Psoas muscle (tissue), 8 donors: Measurements from ENCODE around the gene KCNH2. TPM values are rescaled to one million over a fixed set of nuclear protein-coding genes. Genes with fewer than 3 reads are reported as not detected.

Experiments used
- ATAC-seq, 4 donors: fragments of 200-7000 bp; cut with Tn5 transposase; one replicate each; pipeline ENCODE4 v1.9.1; 2020; ENCODE audit warnings: moderate library complexity in 3 of 4, mild to moderate bottlenecking in 2 of 4
- DNase-seq, 2 donors: peaks; one replicate each; pipeline ENCODE4 v3.0.0-alpha.2; 2020
- H3K27ac ChIP-seq: fragments of 200-600 bp; one replicate; pipeline ENCODE4 v1.8.0; 2022
- H3K27me3 ChIP-seq, 3 donors: fragments of 200-600 bp in 1 of 3; one replicate each; pipeline versions ENCODE4 v1.6.1 to v1.8.0; 2013 to 2022; ENCODE audit warnings: low read length in 2 of 3, mild to moderate bottlenecking in 2 of 3, moderate library complexity in 1 of 3; ENCODE audit not compliant: insufficient read depth in 3 of 3
- H3K36me3 ChIP-seq, 2 donors: fragments of 200-600 bp in 1 of 2; one replicate each; pipeline versions ENCODE4 v1.6.1 to v1.8.0; 2013 to 2022; ENCODE audit warnings: low read depth in 1 of 2, mild to moderate bottlenecking in 1 of 2, moderate library complexity in 1 of 2; ENCODE audit not compliant: insufficient read depth in 1 of 2
- H3K4me1 ChIP-seq: fragments of 200-600 bp; one replicate; pipeline ENCODE4 v1.8.0; 2022
- H3K4me3 ChIP-seq: fragments of 200-600 bp; one replicate; pipeline ENCODE4 v1.8.0; 2022; ENCODE audit warnings: mild to moderate bottlenecking
- H3K9me3 ChIP-seq: fragments of 200-600 bp; one replicate; pipeline ENCODE4 v1.8.0; 2022
- WGBS, 3 donors: extraction: QIAGEN DNeasy Blood & Tissue Kit; methylation state at CpG; one replicate each; pipeline versions ENCODE4 v1.1.6 to v1.1.7; 2013; 5-methylcytosine and 5-hydroxymethylcytosine counted together
- intact Hi-C, 2 donors: fragments of 100-400 bp; cut with DNase I; formaldehyde crosslinking; loops; one replicate each; pipeline versions ENCODE4 v1.11.0 to v1.14.2; 2022
- polyA plus RNA-seq, 3 donors: library from polyadenylated mRNA; stranded (reverse); fragments of 200-250 nt; gene quantifications; one replicate each; pipeline ENCODE4 v1.2.3, GENCODE V29; 2013
- total RNA-seq, 4 donors: library from RNA; stranded (reverse); fragmentation: NEBNext Ultra II Directional in 2 of 4; extraction: Animal tissue kit (Norgen Biotek cat#: 25700) in 2 of 4; gene quantifications; one replicate each; pipeline versions ENCODE4 v1.2.1 to v1.2.4, GENCODE V29; 2021 to 2023
- TF ChIP-seq, protein P1 (sequence below): fragments of 200-600 bp; IDR thresholded peaks from one replicate; pipeline ENCODE4 v1.8.0; 2022; ENCODE audit warnings: antibody characterized with exemption
- donor health status: healthy with polysubstance abuse.
- donor health status: DM: no; HTN: no; CAD: no; lungs with moderate emphysema.
- donor health status: Bipolar disorder and iron deficiency.
- donor health status: healthy.
- donor health status: DM: yes; HTN: yes; CAD: no.
- donor health status: DM: no; HTN: no; CAD: no.
- donor health status: DM: no; HTN: no; CAD: no.
- donor health status: DM: yes; HTN: yes; CAD: no.

KCNH2 gene
- total and polyA plus RNA-seq, 7 donors, result 0.18 to 0.48 (median 0.22) TPM

DNA sequence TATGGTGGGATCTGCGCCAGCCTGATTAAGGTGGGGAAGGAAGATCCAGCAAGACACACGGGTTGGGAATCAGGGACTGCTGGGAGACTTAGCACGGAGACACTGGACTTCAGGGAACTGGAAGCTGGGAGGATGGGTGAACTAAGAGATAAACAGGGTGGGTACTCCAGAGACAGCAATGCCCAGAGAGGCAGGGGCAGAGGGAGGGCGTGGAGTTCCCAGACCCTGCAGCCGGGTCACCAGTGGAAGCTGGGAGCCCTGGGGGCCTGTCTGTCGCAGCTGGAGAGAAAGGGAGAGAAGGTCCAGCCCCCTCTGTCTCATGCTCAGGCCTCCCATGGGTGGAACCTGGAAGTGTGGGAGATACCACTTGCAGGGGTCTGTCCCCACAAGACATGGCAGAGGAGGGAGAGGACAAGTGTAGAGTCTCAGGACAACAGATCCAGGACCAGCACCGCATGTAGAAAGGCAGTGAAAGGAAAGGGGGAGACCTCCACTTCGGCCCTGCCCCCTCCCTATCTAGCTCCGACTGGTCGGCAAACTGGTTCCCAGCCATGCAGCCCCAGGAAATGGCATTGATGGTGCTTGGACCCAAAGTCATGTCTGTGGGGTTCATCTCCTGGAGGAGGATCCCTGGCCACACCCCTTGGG lies 81.4 kb downstream of the KCNH2 start:
- DNase-seq, result no peak
- TF ChIP-seq, protein P1, sequence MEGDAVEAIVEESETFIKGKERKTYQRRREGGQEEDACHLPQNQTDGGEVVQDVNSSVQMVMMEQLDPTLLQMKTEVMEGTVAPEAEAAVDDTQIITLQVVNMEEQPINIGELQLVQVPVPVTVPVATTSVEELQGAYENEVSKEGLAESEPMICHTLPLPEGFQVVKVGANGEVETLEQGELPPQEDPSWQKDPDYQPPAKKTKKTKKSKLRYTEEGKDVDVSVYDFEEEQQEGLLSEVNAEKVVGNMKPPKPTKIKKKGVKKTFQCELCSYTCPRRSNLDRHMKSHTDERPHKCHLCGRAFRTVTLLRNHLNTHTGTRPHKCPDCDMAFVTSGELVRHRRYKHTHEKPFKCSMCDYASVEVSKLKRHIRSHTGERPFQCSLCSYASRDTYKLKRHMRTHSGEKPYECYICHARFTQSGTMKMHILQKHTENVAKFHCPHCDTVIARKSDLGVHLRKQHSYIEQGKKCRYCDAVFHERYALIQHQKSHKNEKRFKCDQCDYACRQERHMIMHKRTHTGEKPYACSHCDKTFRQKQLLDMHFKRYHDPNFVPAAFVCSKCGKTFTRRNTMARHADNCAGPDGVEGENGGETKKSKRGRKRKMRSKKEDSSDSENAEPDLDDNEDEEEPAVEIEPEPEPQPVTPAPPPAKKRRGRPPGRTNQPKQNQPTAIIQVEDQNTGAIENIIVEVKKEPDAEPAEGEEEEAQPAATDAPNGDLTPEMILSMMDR, result no peak
- peaks cover 0 to 54% (median 8%) of the 10 kb centered on the region in 3 donors for H3K27me3 ChIP-seq
- intact Hi-C loops, result loop anchor here (1.0 to 5.0 kb wide), 2 partner anchors 215 to 216 kb away; no protein-coding TSS in a partner anchor
- WGBS, 3 donors, result 60 to 66% (median 60%) methylated on average over 10 of the region's 10 CpGs
- no peaks in the 10 kb centered on the region for H3K9me3 ChIP-seq
- no peaks in the 10 kb centered on the region for H3K36me3 ChIP-seq
- no peaks in the 10 kb centered on the region for H3K4me1 ChIP-seq
- H3K27ac ChIP-seq, result no peak overlapping the region
- no peak overlapping the region for H3K4me3 ChIP-seq
- no peak for ATAC-seq

DNA sequence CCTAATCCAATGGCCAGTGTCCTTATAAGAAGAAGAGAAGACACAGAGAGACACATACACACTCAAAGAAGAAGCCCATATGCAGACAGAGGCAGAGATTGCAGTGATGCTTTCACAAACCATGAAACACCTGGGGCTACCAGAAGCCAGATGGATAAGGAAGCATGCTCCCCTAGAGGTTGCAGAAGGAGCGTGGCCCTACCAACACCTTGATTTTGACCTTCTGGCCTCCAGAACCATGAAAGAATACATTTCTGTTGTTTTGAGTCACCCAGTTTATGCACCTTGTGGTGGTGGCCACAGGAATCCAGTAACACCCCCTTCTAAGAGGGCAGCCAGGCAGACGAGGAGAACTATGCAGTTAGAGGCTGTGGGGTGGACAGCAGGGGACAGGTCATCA lies 82.3 kb downstream of the KCNH2 start:
- peaks cover 0 to 48% (median 8%) of the 10 kb centered on the region in 3 donors for H3K27me3 ChIP-seq
- DNase-seq (no peak), ATAC-seq (no peak)
- 60 to 67% (median 65%) methylated on average over 2 of the region's 2 CpGs for WGBS, 3 donors
- no peaks in the 10 kb centered on the region for H3K4me1 ChIP-seq
- no peak overlapping the region for H3K4me3 ChIP-seq
- H3K36me3 ChIP-seq, result no peaks in the 10 kb centered on the region
- H3K27ac ChIP-seq, result no peak overlapping the region
- intact Hi-C loops, result loop anchor here in 1 of 2 donors (5.0 kb wide), 1 partner anchor 216 kb away; no protein-coding TSS in a partner anchor
- TF ChIP-seq, protein P1, result no peak
- no peaks in the 10 kb centered on the region for H3K9me3 ChIP-seq

Other genes with a start within 250 kb of the KCNH2 start
- gene GIMAP5, start 240.9 kb downstream of the KCNH2 start, total RNA-seq, result 1 to 10 TPM; 4.1 to 8.4 (median 7.7) TPM
- gene GIMAP5, start 240.9 kb downstream of the KCNH2 start, polyA plus RNA-seq, result 10 to 100 TPM in 2 of 3 donors, 1 to 10 TPM in 1; 8.8 to 12.4 (median 11.8) TPM
- 10 to 100 TPM in 1 of 4 donors, 1 to 10 TPM in 3; 3.4 to 15.9 (median 4.9) TPM for gene TMEM176B, start 178.0 kb downstream of the KCNH2 start, total RNA-seq
- gene TMEM176B, start 178.0 kb downstream of the KCNH2 start, polyA plus RNA-seq, result 1 to 10 TPM; 2.2 to 5.6 (median 3.9) TPM
- 10 to 100 TPM in 1 of 4 donors, 1 to 10 TPM in 3; 2.9 to 13.7 (median 4.2) TPM for gene TMEM176A, start 177.6 kb downstream of the KCNH2 start, total RNA-seq
- gene TMEM176A, start 177.6 kb downstream of the KCNH2 start, polyA plus RNA-seq, result 1 to 10 TPM; 2.3 to 3.2 (median 3.0) TPM
- gene AOC1, start 125.8 kb downstream of the KCNH2 start, total RNA-seq, result under 1 TPM in 1 of 4 donors, not detected in 3; 0.08 TPM
- gene AOC1, start 125.8 kb downstream of the KCNH2 start, polyA plus RNA-seq, result under 1 TPM in 1 of 3 donors, not detected in 2; 0.25 TPM
- gene NOS3, start 12.7 kb upstream of the KCNH2 start, total RNA-seq, result 10 to 100 TPM in 1 of 4 donors, 1 to 10 TPM in 3; 5.8 to 13.2 (median 6.3) TPM
- gene NOS3, start 12.7 kb upstream of the KCNH2 start, polyA plus RNA-seq, result 1 to 10 TPM; 1.4 to 5.7 (median 5.0) TPM
- gene ATG9B, start 46.2 kb upstream of the KCNH2 start, total RNA-seq, result not detected
- under 1 TPM; 0.12 to 0.18 (median 0.18) TPM for gene ATG9B, start 46.2 kb upstream of the KCNH2 start, polyA plus RNA-seq
- 10 to 100 TPM; 13.2 to 20.7 (median 19.2) TPM for gene ABCB8, start 50.1 kb upstream of the KCNH2 start, total RNA-seq
- gene ABCB8, start 50.1 kb upstream of the KCNH2 start, polyA plus RNA-seq, result 10 to 100 TPM in 2 of 3 donors, 1 to 10 TPM in 1; 9.3 to 16.6 (median 12.9) TPM
- gene ASIC3, start 70.2 kb upstream of the KCNH2 start, total RNA-seq, result 1 to 10 TPM; 2.1 to 6.2 (median 3.9) TPM
- 1 to 10 TPM; 1.8 to 5.0 (median 1.8) TPM for gene ASIC3, start 70.2 kb upstream of the KCNH2 start, polyA plus RNA-seq
- gene CDK5, start 79.6 kb upstream of the KCNH2 start, total RNA-seq, result 1 to 10 TPM; 3.8 to 6.4 (median 5.4) TPM
- 10 to 100 TPM in 1 of 3 donors, 1 to 10 TPM in 2; 5.7 to 15.2 (median 6.2) TPM for gene CDK5, start 79.6 kb upstream of the KCNH2 start, polyA plus RNA-seq
- 10 to 100 TPM; 26.5 to 36.0 (median 31.3) TPM for gene SLC4A2, start 81.3 kb upstream of the KCNH2 start, total RNA-seq
- gene SLC4A2, start 81.3 kb upstream of the KCNH2 start, polyA plus RNA-seq, result 10 to 100 TPM; 26.9 to 39.8 (median 33.5) TPM
- gene FASTK, start 102.5 kb upstream of the KCNH2 start, total RNA-seq, result 100 to 1,000 TPM in 3 of 4 donors, 10 to 100 TPM in 1; 87.1 to 126 (median 111) TPM
- 100 to 1,000 TPM; 132 to 194 (median 151) TPM for gene FASTK, start 102.5 kb upstream of the KCNH2 start, polyA plus RNA-seq
- 10 to 100 TPM; 41.7 to 55.5 (median 44.4) TPM for gene TMUB1, start 105.2 kb upstream of the KCNH2 start, total RNA-seq
- gene TMUB1, start 105.2 kb upstream of the KCNH2 start, polyA plus RNA-seq, result 100 to 1,000 TPM in 1 of 3 donors, 10 to 100 TPM in 2; 76.9 to 121 (median 85.3) TPM
- gene AGAP3, start 108.2 kb upstream of the KCNH2 start, total RNA-seq, result 10 to 100 TPM; 39.3 to 52.2 (median 51.4) TPM
- gene AGAP3, start 108.2 kb upstream of the KCNH2 start, polyA plus RNA-seq, result 10 to 100 TPM; 38.4 to 75.3 (median 44.7) TPM
- gene GBX1, start 189.4 kb upstream of the KCNH2 start, total RNA-seq, result 1 to 10 TPM in 1 of 4 donors, under 1 TPM in 2, not detected in 1; 0.38 to 1.9 (median 0.91) TPM
- under 1 TPM; 0.07 to 0.93 (median 0.21) TPM for gene GBX1, start 189.4 kb upstream of the KCNH2 start, polyA plus RNA-seq
- gene ASB10, start 208.9 kb upstream of the KCNH2 start, total RNA-seq, result 10 to 100 TPM in 3 of 4 donors, 1 to 10 TPM in 1; 9.7 to 29.6 (median 23.0) TPM
- 10 to 100 TPM in 2 of 3 donors, 1 to 10 TPM in 1; 3.8 to 25.2 (median 22.5) TPM for gene ASB10, start 208.9 kb upstream of the KCNH2 start, polyA plus RNA-seq
- under 1 TPM in 1 of 4 donors, not detected in 3; 0.83 TPM for gene H2BK1, start 232.2 kb upstream of the KCNH2 start, total RNA-seq
- gene H2BK1, start 232.2 kb upstream of the KCNH2 start, polyA plus RNA-seq, result not detected
- gene ABCF2, start 248.9 kb upstream of the KCNH2 start, total RNA-seq, result 10 to 100 TPM; 35.7 to 66.7 (median 57.5) TPM
- 10 to 100 TPM; 49.8 to 94.0 (median 66.3) TPM for gene ABCF2, start 248.9 kb upstream of the KCNH2 start, polyA plus RNA-seq